Right renal pelvis (tissue), 4 donors: ENCODE measurements around the gene C1orf115. TPM values are rescaled to one million over a fixed set of nuclear protein-coding genes. Genes with fewer than 3 reads are reported as not detected.

Source experiments
- polyA plus RNA-seq, 4 donors: library from polyadenylated mRNA; unstranded; fragments of 120-200 nt; gene quantifications; one replicate each; pipeline ENCODE4 v1.2.1, GENCODE V29; 2013; ENCODE audit not compliant: insufficient read length in 4 of 4

The C1orf115 gene
- polyA plus RNA-seq, 4 donors: 25.6 to 27.8 (median 26.5) TPM

Other genes with a start within 250 kb of the C1orf115 start
- 10 to 100 TPM in 2 of 4 donors, 1 to 10 TPM in 2; 8.9 to 13.6 (median 10.4) TPM for gene MARK1, start 162.2 kb upstream of the C1orf115 start, polyA plus RNA-seq
- 10 to 100 TPM; 43.7 to 54.5 (median 50.4) TPM for gene MTARC2, start 58.0 kb downstream of the C1orf115 start, polyA plus RNA-seq
- gene MTARC1, start 96.5 kb downstream of the C1orf115 start, polyA plus RNA-seq: 10 to 100 TPM; 19.4 to 23.6 (median 21.3) TPM
- 10 to 100 TPM in 3 of 4 donors, 1 to 10 TPM in 1; 9.0 to 12.2 (median 10.3) TPM for gene HLX, start 189.1 kb downstream of the C1orf115 start, polyA plus RNA-seq